WERI-Rb-1 (cell line): ENCODE data around the gene GMEB2.
"Not testable (repeated sequence)": the region's sequence is repeated elsewhere in the genome, so short reads cannot be mapped to it uniquely, and the experiment has no call there.

ENCODE experiments used
- DNase-seq: peaks from one replicate; pipeline ENCODE4 v3.0.0-alpha.2; 2020
- H3K27ac ChIP-seq: fragments of 250-450 bp; sonication (Bioruptor Pico); 2 replicates; pipeline ENCODE4 v1.5.1; 2020; ENCODE audit warnings: mild to moderate bottlenecking, moderate library complexity
- H3K27me3 ChIP-seq: fragments of 250-450 bp; sonication (Bioruptor Pico); 2 replicates; pipeline ENCODE4 v1.5.1; 2021; ENCODE audit warnings: mild to moderate bottlenecking, low read depth, moderate library complexity; ENCODE audit not compliant: insufficient read depth, severe bottlenecking
- H3K36me3 ChIP-seq: fragments of 250-450 bp; sonication (Bioruptor Pico); 2 replicates; pipeline ENCODE4 v1.5.1; 2020; ENCODE audit warnings: mild to moderate bottlenecking, moderate library complexity
- H3K4me3 ChIP-seq: 2 replicates; pipeline ENCODE4 v1.5.1; 2011; ENCODE audit warnings: low read depth, mild to moderate bottlenecking, control low read depth, low read length
- H3K9me3 ChIP-seq: fragments of 250-450 bp; sonication (Bioruptor Pico); 2 replicates; pipeline ENCODE4 v1.5.1; 2021; ENCODE audit warnings: mild to moderate bottlenecking, moderate library complexity; ENCODE audit not compliant: severe bottlenecking
- TF ChIP-seq, protein P1 (sequence below): IDR thresholded peaks from 2 replicates; pipeline ENCODE4 v1.5.1; 2011; ENCODE audit warnings: low read depth, mild to moderate bottlenecking, control low read depth, inconsistent platforms, low read length

Gene GMEB2

DNA sequence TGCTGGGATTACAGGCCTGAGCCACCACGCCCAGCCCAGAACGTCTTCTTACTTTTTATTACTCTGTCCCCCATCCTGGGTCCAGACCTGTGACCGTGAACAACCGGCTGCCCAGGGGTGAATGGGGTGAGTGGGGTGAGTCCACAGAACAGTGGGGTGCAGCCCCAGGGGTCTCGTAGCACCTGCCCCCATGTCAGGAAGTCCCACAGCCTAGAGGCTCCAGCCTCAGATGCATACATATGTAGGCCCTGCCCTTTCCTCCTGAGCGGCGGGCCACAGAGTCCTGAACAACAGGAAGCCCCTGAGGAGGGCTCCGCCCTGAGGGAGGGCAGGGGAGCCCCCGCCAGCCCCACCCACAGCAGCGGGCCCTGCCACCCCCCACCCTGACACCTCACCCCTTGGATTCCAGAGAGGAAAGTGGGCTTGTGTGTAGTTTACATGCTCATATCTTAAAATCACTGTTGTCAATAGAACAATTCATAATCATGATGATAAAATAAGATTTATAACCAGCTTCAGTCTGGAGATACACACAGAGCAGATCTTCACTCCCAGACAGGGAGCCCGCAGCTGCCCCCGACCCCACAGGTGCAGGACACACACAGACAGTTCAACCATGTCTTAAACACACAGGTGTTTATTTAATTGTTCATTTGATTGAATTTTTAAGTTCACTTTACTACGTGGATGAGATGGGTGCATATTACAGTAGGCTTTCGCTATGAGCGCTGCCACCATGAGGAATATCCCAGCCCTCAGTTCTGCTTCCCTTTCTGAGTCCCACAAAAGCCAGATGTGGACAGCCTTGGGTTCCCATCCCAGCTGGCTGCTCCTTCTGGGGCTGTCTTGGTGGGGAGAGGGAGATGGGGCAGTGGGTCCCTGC lies 12.4 kb upstream of the GMEB2 start:
- no peak for DNase-seq
- no peaks in the 10 kb centered on the region for H3K9me3 ChIP-seq
- H3K27me3 ChIP-seq: no peaks in the 10 kb centered on the region
- H3K27ac ChIP-seq: no peak overlapping the region
- no peak overlapping the region for H3K4me3 ChIP-seq
- peaks cover 5% of the 10 kb centered on the region for H3K36me3 ChIP-seq
- TF ChIP-seq, protein P1, sequence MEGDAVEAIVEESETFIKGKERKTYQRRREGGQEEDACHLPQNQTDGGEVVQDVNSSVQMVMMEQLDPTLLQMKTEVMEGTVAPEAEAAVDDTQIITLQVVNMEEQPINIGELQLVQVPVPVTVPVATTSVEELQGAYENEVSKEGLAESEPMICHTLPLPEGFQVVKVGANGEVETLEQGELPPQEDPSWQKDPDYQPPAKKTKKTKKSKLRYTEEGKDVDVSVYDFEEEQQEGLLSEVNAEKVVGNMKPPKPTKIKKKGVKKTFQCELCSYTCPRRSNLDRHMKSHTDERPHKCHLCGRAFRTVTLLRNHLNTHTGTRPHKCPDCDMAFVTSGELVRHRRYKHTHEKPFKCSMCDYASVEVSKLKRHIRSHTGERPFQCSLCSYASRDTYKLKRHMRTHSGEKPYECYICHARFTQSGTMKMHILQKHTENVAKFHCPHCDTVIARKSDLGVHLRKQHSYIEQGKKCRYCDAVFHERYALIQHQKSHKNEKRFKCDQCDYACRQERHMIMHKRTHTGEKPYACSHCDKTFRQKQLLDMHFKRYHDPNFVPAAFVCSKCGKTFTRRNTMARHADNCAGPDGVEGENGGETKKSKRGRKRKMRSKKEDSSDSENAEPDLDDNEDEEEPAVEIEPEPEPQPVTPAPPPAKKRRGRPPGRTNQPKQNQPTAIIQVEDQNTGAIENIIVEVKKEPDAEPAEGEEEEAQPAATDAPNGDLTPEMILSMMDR: no peak

DNA sequence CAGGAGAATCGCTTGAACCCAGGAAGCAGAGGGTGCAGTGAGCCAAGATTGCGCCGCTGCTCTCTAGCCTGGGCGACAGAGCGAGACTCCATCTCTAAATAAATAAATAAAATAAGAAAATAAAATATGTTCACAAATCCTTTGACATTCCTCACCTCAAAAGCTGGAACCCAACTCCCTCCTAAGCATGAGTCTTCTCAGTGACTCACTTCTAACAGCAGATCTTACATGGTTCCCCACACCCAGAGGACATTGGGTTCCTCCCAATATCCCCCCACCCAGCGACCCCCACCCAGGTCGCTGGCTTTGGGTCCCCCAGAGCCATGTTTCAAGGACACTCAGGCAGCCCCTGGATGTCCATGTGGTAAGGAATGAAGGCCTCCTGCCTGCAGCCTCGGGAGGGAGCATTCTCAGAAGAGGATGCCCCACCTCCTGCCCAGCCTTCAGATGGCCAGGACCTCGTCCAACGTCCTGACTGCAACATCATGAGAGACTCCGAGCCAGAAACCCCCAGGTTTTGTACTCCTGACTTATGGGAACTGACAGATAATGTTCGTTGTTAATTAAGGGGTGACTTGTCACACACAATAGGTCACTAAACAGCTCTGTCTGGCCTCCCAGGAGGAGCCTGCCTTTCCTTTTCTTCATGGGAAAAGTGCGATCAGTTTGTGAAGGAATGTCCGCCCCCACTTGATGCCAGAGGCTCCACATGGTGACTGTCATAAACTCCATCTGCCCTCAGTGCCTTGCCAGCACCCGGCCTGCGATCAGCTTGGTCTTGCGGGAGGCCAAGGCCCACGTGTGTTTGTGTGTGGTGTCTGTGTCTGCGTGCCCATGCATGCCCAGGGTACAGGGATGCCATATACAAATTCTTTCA lies 10.1 kb upstream of the GMEB2 start:
- no peak overlapping the region for H3K4me3 ChIP-seq
- H3K9me3 ChIP-seq: no peaks in the 10 kb centered on the region
- H3K36me3 ChIP-seq: peaks cover 3% of the 10 kb centered on the region
- no peak overlapping the region for H3K27ac ChIP-seq
- H3K27me3 ChIP-seq: no peaks in the 10 kb centered on the region
- TF ChIP-seq, protein P1: no peak
- no peak for DNase-seq

DNA sequence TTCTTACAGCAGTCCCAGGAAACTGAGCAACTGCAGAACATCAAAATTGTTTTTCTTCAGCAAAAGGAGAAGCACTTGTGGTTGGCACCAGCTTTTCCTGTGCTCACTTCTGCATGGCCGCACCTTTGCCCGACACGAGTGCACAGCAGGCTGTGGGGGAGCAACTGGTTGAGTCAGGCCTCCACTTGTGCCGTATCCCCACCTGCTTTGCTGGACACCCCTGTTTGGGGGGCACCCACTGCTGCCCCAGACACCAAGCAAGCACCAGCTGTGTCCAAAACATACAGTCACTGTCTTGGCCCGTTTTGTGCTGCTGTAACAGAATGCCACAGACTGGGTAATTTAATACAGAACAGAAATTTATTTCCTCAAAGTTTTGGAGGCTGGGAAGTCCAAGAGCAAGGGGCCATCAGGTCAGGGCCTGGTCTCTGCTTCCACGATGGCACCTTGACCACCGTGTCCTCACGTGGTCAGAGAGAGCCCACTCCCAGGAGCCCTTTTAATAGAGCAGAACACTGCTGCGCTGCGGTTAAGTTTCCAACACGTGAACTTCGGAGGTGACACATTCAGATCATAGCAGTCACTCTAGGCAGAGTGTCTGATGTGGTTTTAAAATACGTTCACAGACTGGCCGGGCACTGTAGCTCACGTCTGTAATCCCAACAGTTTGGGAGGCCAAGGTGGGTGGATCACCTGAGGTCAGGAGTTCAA lies 8.7 kb upstream of the GMEB2 start:
- TF ChIP-seq, protein P1: no peak
- no peaks in the 10 kb centered on the region for H3K27me3 ChIP-seq
- no peaks in the 10 kb centered on the region for H3K36me3 ChIP-seq
- H3K4me3 ChIP-seq: no peak overlapping the region
- H3K9me3 ChIP-seq: no peaks in the 10 kb centered on the region
- H3K27ac ChIP-seq: no peak overlapping the region
- DNase-seq: no peak

DNA sequence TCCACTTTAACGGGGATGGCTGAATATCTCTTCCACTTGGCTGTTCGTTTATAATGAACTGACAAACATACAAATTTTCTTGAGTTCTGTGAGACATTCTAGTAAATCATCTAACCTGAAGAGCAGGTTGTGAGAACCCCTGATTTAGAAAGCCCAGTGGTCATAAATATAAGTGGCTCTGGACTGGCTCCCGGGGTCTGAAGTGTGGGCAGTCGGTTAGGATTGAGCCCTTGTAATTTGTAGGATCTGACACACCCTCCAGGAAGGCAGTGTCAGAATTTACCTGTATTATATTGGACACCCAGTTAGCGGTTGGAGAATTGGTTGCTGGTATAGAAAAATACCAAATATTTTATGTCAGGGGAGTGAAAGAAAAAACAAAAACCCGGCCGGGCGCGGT lies 6.8 kb upstream of the GMEB2 start:
- TF ChIP-seq, protein P1: no peak
- Histone ChIP-seq H3K27me3 (no peaks in the 10 kb centered on the region), H3K4me3 (no peak overlapping the region), H3K27ac (no peak overlapping the region), H3K36me3 (peaks cover 3% of the 10 kb centered on the region), H3K9me3 (no peaks in the 10 kb centered on the region)
- no peak for DNase-seq

DNA sequence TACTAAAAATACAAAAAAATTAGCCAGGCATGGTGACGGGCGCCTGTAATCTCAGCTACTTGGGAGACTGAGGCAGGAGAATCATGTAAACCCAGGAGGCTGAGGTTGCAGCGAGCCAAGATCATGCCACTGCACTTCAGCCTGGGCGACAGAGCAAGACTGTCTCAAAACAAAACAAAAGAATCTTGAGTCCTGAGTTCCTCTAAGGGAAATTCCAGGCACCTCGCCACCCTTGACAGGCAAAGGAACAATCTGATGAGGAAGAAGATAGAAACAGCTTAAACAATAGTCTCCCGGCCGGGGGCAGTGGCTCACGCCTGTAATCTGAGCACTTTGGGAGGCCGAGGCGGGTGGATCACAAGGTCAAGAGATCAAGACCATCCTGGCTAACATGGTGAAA lies 4.5 kb upstream of the GMEB2 start:
- not testable (repeated sequence) for H3K4me3 ChIP-seq, DNase-seq, H3K27me3 ChIP-seq, H3K9me3 ChIP-seq
- Histone ChIP-seq H3K36me3 (peaks cover 12% of the 10 kb centered on the region), H3K27ac (peak overlapping the region; percentile 99)

DNA sequence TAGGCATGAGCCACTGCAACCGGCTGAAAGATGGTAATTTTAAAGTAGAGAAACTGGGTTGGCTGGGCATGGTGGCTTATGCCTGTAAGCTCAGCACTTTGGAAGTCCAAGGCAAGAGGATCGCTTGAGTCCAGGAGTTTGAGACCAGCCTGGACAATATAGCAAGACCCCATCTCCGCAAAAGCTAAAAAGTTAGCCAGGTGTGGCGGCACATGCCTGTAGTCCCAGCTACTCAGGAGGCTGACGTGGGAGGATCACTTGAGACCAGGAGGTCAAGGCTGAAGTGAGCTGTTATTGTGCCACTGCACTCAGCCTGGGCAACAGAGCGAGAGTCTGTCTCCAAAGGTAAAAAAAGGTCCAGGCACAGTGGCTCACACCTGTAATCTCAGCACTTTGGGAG lies 4.1 kb upstream of the GMEB2 start:
- peaks cover 12% of the 10 kb centered on the region for H3K36me3 ChIP-seq
- not testable (repeated sequence) for H3K4me3 ChIP-seq, DNase-seq, H3K9me3 ChIP-seq, H3K27me3 ChIP-seq
- H3K27ac ChIP-seq: peak overlapping the region; percentile 99
